ENCODE data around the gene ERI3.

The ERI3 gene

DNA sequence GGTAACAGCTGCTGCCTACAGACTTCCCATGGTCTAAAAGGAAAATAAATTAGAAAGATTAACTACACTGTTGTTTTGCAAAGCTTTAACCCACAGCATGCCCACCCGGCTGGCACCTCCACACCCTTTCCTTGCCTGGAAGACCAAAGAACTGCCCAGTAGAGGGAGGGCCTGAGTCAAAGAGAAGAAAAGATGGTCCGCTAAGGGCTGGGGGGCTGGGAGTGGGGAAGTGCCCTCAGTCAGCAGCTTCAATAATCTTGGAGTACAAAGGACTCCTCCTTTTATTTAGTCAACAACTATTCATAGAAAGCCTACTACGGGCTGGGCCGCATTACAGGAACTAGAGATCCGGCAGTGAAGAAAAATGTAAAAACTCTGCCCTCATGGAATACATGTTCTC, 40.6 kb downstream of the ERI3 start:
- H3K27me3 ChIP-seq (replicated peaks; ENCODE audit: control insufficient read depth, insufficient read depth, low read length): no peaks in the 10 kb centered on the region
- TF ChIP-seq CTCF (IDR thresholded peaks at IDR 0.05; ENCODE audit: insufficient read depth, low read length, poor library complexity, severe bottlenecking): no peak
- H3K36me3 ChIP-seq (ENCODE audit: control insufficient read depth, insufficient read depth, low read length): peaks cover 15% of the 10 kb centered on the region
- no peak for DNase-seq (ENCODE audit: extremely low read depth, insufficient read length)
- no peak overlapping the region for H3K4me3 ChIP-seq (replicated peaks; ENCODE audit: low read depth, low read length)

DNA sequence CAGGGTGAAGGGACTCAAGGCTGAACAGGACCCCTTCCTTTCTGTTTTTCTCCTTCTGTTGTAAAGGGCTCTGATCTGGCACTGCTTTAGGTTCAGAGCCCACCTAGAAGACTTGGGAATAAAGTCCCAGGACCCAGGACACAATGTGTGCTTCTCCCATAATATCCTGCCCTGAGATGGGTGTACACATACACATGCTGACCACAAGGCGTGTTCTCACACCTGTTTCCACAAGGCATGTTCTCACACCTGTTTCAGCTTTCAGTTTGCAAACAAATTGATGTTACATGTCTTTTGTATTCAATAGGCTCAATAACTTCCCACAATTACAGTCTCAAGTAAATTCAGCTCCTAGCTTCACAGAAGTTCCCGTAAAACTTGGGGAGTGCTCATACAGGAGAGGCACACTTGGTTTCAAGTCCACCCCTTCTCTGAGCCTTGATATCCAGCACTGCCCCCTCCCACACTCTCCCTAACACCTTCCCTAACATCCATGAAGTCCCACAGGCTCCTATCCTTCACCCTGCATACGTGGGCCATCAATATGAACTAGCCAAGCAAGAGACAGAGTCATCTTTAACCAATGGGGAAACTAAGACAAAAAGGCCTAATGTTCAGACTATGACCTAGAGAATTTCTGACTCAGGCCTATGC, 41.7 kb downstream of the ERI3 start:
- TF ChIP-seq CTCF (IDR thresholded peaks at IDR 0.05; ENCODE audit: insufficient read depth, low read length, poor library complexity, severe bottlenecking): no peak
- H3K36me3 ChIP-seq (ENCODE audit: control insufficient read depth, insufficient read depth, low read length): peaks cover 16% of the 10 kb centered on the region
- no peak for DNase-seq (ENCODE audit: extremely low read depth, insufficient read length)

DNA sequence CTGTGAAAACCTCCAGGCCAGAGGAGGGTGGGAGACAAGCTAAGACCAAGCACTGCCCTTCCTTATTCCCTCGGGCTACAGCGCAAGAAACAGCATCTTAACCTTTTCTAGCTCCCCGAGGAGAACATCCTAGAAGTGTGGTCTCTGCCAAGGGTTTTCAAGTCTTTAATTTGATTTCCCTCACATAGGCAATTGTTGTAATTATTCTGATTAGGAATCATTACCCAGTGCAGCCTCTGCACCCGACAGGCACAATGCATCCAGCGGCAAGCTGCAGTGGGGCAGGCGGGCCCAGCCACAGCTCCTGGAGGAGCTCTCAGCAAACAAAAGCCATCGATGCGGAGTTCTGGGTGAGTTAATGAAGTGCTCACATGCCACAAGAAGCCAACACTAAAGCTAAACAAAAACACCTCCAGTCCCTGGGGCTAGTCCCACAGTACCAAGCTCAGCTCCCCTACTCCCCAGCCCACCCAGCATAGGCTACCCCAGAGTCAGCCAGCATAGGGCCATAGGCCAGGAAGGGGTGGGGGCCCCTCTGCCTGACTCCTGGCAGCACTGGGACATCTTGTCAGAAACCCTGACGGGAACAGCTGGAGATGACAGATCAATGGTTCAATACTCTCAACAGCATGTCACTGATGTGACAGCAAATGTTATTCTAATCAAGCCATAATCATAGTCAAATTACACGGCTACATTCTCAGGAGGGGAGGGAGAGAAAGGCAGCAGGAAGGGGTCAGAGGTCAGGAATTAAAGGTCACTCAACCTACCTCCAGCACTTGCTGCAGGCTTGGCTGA, 42.5 kb downstream of the ERI3 start:
- DNase-seq (ENCODE audit: extremely low read depth, insufficient read length): no peak
- Histone ChIP-seq H3K36me3 (ENCODE audit: control insufficient read depth, insufficient read depth, low read length) (peaks cover 17% of the 10 kb centered on the region), H3K4me3 (replicated peaks; ENCODE audit: low read depth, low read length) (no peak overlapping the region), H3K27me3 (replicated peaks; ENCODE audit: control insufficient read depth, insufficient read depth, low read length) (no peaks in the 10 kb centered on the region)
- TF ChIP-seq CTCF (IDR thresholded peaks at IDR 0.05; ENCODE audit: insufficient read depth, low read length, poor library complexity, severe bottlenecking): no peak

More for the DNA sequence above, 41.7 kb downstream of the ERI3 start:
- Histone ChIP-seq H3K27me3 (replicated peaks; ENCODE audit: control insufficient read depth, insufficient read depth, low read length) (no peaks in the 10 kb centered on the region), H3K4me3 (replicated peaks; ENCODE audit: low read depth, low read length) (no peak overlapping the region)

- DNase-seq (ENCODE audit: extremely low read depth, insufficient read length): no peak
- no peak overlapping the region for H3K4me3 ChIP-seq (replicated peaks; ENCODE audit: low read depth, low read length)
- H3K27me3 ChIP-seq (replicated peaks; ENCODE audit: control insufficient read depth, insufficient read depth, low read length): no peaks in the 10 kb centered on the region
- no peak for TF ChIP-seq CTCF (IDR thresholded peaks at IDR 0.05; ENCODE audit: insufficient read depth, low read length, poor library complexity, severe bottlenecking)
- peaks cover 18% of the 10 kb centered on the region for H3K36me3 ChIP-seq (ENCODE audit: control insufficient read depth, insufficient read depth, low read length)
These were observed 45.1 kb downstream of the ERI3 start for GRCh38 chr1:44310006-44310405.

DNA sequence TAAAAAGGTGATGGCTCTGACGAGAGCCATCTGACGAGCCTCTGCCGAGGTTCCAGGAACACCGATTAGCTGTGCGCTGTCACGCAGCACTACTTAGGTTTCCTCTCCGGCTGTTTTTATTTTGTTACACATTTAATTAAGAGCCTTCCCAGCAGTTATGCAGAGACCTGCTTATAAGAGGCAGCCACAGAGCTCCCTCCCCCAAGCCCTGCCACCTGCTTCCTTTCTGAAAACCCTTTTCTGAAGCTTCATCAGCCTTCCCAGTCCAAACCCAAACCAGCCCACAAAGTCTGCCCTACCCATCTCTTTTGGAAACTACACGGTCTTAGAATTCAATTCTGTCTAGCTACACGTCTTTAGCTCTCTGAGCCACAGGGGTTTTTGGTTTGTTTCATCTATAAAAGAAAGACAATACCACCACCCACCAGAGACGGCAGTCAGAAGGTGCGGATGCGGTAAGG, 49.1 kb downstream of the ERI3 start:
- H3K4me3 ChIP-seq (replicated peaks; ENCODE audit: low read depth, low read length): no peak overlapping the region
- DNase-seq (ENCODE audit: extremely low read depth, insufficient read length): no peak
- H3K36me3 ChIP-seq (ENCODE audit: control insufficient read depth, insufficient read depth, low read length): peaks cover 10% of the 10 kb centered on the region
- no peaks in the 10 kb centered on the region for H3K27me3 ChIP-seq (replicated peaks; ENCODE audit: control insufficient read depth, insufficient read depth, low read length)
- TF ChIP-seq CTCF (IDR thresholded peaks at IDR 0.05; ENCODE audit: insufficient read depth, low read length, poor library complexity, severe bottlenecking): no peak

Data from GM06990 (cell line).